BLaER1 treated with 17β-estradiol and CSF1 and Interleukin-3, amounts not matched to agents 10 nM and 100 nM (cell line): ENCODE data around the gene TMEM61.
A peak's percentile ranks its signal among the peaks of the same experiment; 100 is the strongest.

Experiments
- H3K27ac ChIP-seq, 11 experiments: shearing (Covaris generic); formaldehyde crosslinking; 2 replicates each; pipeline ENCODE4 v1.8.1; 2022
- H3K27me3 ChIP-seq, 11 experiments: shearing (Covaris generic); formaldehyde crosslinking; 2 replicates each; pipeline ENCODE4 v1.8.1; 2022
- H3K36me3 ChIP-seq, 11 experiments: shearing (Covaris generic); formaldehyde crosslinking; 2 replicates each; pipeline ENCODE4 v1.8.1; 2022
- H3K4me1 ChIP-seq, 10 experiments: shearing (Covaris generic); formaldehyde crosslinking; 2 replicates each; pipeline ENCODE4 v1.8.1; 2022
- H3K4me2 ChIP-seq, 11 experiments: shearing (Covaris generic); formaldehyde crosslinking; 2 replicates each; pipeline ENCODE4 v1.8.1; 2022
- H3K4me3 ChIP-seq, 10 experiments: shearing (Covaris generic); formaldehyde crosslinking; 2 replicates each; pipeline ENCODE4 v1.8.1; 2022
- H3K9ac ChIP-seq, 11 experiments: shearing (Covaris generic); formaldehyde crosslinking; 2 replicates each; pipeline ENCODE4 v1.8.1; 2022
- H3K9me3 ChIP-seq, 11 experiments: shearing (Covaris generic); formaldehyde crosslinking; replicated peaks in 1 of 11; 2 replicates each; pipeline ENCODE4 v1.8.1; 2022
- H4K20me1 ChIP-seq, 11 experiments: shearing (Covaris generic); formaldehyde crosslinking; 2 replicates each; pipeline ENCODE4 v1.8.1; 2022
- Cebpa-rat ChIP-seq, 11 experiments: shearing (Covaris generic); IDR thresholded peaks; 2 replicates each; pipeline ENCODE4 v1.8.1; 2022

The TMEM61 gene

DNA sequence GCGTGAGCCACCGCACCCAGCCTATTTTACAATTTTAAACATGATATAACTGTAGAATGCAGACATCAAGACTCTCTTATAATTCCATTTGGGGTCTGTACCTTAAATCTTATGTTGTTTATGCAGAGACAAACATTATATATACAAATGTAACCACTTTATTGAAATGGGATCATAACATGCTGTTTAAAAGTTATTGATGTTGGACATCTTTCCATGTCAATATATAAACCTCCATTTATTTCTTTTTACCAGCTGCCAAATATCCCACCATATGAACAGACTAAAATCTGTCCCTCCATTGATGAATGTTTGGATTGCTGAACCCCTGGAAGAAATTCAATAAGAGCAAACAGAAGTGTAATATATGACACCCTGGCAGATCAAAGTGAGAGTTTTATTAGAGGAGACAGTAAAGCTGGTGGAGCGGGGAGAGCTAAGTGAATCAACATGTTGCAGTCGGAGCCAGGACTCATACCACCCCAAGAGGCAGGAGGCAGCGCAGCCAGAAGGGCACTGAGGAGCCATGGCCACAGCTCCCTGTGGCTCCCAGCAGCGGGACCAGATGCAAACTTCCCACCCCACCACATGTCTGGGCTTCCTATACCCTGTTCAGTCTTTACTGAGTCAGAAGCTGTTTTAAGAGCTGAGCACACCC lies 54.2 kb downstream of the TMEM61 start:
- Histone ChIP-seq H4K20me1 (no peaks in the 10 kb centered on the region; a peak in 1 of 22 replicates), H3K27me3 (peaks cover 0 to 6% (median 0%) of the 10 kb centered on the region in 11 experiments; a peak in 2 of 22 replicates), H3K9me3 (peaks cover 0 to 8% (median 0%) of the 10 kb centered on the region in 11 experiments; a peak in 1 of 22 replicates), H3K9ac (no peak overlapping the region), H3K36me3 (no peaks in the 10 kb centered on the region), H3K4me3 (no peak overlapping the region), H3K27ac (no peak overlapping the region), H3K4me1 (0 out of 20 replicates have a peak, but pooled peaks cover 0 to 3% (median 0%) of the 10 kb centered on the region in 10 experiments), H3K4me2 (no peak overlapping the region)
- no peak for TF ChIP-seq Cebpa-rat (IDR thresholded peaks at IDR 0.05)

DNA sequence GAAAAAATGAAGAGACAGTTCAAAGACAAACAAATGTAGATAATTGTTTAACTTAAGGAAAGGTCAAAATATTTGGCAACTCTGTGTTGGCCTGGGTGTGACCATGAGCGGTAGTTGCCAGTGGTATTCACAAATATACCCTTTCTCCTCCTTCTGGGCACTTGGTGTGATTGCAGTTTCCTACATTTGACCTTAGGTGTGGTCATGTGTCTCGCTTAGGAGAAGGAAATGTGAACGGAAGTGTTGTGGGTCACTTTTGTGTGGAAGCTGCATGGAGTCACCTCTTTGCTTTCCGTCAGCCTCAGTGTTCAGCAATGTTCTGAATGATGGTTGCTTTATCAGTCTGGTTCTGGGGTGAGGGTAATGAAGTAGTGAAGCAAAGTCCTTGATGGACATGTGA lies 55.5 kb downstream of the TMEM61 start:
- Histone ChIP-seq H3K4me1 (peaks cover 0 to 4% (median 1%) of the 10 kb centered on the region in 10 experiments; a peak in 7 of 20 replicates), H3K9me3 (peaks cover 0 to 8% (median 0%) of the 10 kb centered on the region in 11 experiments; a peak in 1 of 22 replicates), H3K4me2 (no peak overlapping the region)

DNA sequence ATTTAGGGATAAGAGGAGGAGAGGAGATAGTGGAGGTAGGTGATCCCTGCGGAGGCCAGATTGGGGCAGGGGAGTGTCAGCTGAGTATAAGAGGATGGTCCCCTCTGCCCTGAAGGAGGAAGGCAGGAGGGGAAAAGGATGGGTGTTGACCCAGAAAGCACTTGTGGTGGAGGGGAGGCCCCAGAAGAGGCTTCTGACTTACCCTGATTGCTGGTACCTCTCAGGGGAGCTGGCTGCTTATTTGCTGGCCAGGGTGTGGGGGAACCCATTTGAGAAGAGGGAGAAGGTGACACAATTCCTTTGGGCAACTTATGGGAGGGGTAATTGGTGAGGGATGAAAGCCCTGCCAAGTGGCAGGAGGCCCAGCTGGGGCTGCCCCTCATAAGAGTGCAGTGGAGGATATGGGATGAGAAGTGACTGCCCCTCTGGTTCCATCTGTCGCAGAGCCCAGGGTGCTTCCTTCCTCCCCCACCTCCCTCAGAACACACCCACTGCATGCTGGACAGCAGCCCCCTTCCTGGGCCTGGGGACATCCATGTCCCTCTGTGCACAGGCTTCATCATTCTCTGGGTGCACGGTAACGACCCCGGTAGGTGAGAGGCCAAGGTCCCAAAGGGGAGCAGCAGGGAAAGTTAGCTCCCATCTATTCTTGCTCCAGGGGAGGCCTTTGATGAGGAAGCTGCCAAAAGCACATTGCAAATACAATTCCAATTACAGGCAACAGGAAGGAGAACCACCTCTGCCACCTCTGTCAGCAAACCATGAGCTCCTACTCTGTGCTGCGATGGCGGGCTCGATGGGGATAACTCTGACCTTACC lies 57.5 kb downstream of the TMEM61 start:
- Histone ChIP-seq H3K4me1 (peaks cover 0 to 11% (median 1%) of the 10 kb centered on the region in 10 experiments; a peak in 7 of 20 replicates), H3K4me2 (no peak overlapping the region), H3K36me3 (no peaks in the 10 kb centered on the region), H3K9ac (no peak overlapping the region), H3K4me3 (no peak overlapping the region), H3K9me3 (peaks cover 0 to 4% (median 0%) of the 10 kb centered on the region in 11 experiments; a peak in 1 of 22 replicates), H3K27me3 (peaks cover 0 to 14% (median 0%) of the 10 kb centered on the region in 11 experiments; a peak in 4 of 22 replicates), H4K20me1 (no peaks in the 10 kb centered on the region; a peak in 1 of 22 replicates), H3K27ac (no peak overlapping the region)
- TF ChIP-seq Cebpa-rat (IDR thresholded peaks at IDR 0.05): no peak

More for the DNA sequence above, 55.5 kb downstream of the TMEM61 start:
- H3K27ac ChIP-seq: no peak overlapping the region
- H3K27me3 ChIP-seq: peaks cover 0 to 14% (median 0%) of the 10 kb centered on the region in 11 experiments; a peak in 4 of 22 replicates
- H3K4me3 ChIP-seq: no peak overlapping the region
- H3K9ac ChIP-seq: no peak overlapping the region
- no peaks in the 10 kb centered on the region for H3K36me3 ChIP-seq
- H4K20me1 ChIP-seq: no peaks in the 10 kb centered on the region; a peak in 1 of 22 replicates
- no peak for TF ChIP-seq Cebpa-rat (IDR thresholded peaks at IDR 0.05)

DNA sequence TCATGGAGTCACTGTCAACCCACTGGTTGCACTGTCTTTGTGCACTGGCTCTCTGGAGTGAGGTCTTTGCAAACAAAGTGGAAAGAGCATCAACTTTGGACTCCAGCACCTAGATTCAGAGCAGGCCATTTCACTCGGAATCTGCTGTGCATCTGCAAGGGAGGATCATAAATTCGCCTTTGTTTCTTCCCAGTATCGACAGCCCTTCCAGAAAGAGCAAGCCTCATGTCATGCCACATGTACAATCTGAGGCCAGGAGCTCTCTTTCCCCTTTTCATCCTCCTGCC lies 58.1 kb downstream of the TMEM61 start:
- peaks cover 0 to 11% (median 1%) of the 10 kb centered on the region in 10 experiments; a peak in 7 of 20 replicates for H3K4me1 ChIP-seq
- H3K4me2 ChIP-seq: no peak overlapping the region

GRCh38 chr1:55038974-55039341 lies 58.5 kb downstream of the TMEM61 start:
- H3K9me3 ChIP-seq: no peaks in the 10 kb centered on the region
- H3K27ac ChIP-seq: no peak overlapping the region
- peaks cover 0 to 11% (median 1%) of the 10 kb centered on the region in 10 experiments; a peak in 7 of 20 replicates for H3K4me1 ChIP-seq
- TF ChIP-seq Cebpa-rat (IDR thresholded peaks at IDR 0.05): no peak
- no peak overlapping the region for H3K9ac ChIP-seq
- no peaks in the 10 kb centered on the region; a peak in 1 of 22 replicates for H4K20me1 ChIP-seq
- no peak overlapping the region for H3K4me3 ChIP-seq
- H3K4me2 ChIP-seq: no peak overlapping the region
- peaks cover 0 to 14% (median 0%) of the 10 kb centered on the region in 11 experiments; a peak in 4 of 22 replicates for H3K27me3 ChIP-seq
- H3K36me3 ChIP-seq: no peaks in the 10 kb centered on the region

More for the DNA sequence above, 58.1 kb downstream of the TMEM61 start:
- no peaks in the 10 kb centered on the region; a peak in 1 of 22 replicates for H4K20me1 ChIP-seq
- H3K9me3 ChIP-seq: no peaks in the 10 kb centered on the region
- no peak overlapping the region for H3K9ac ChIP-seq
- peaks cover 0 to 14% (median 0%) of the 10 kb centered on the region in 11 experiments; a peak in 4 of 22 replicates for H3K27me3 ChIP-seq
- no peak overlapping the region for H3K4me3 ChIP-seq
- H3K27ac ChIP-seq: no peak overlapping the region
- H3K36me3 ChIP-seq: no peaks in the 10 kb centered on the region
- TF ChIP-seq Cebpa-rat (IDR thresholded peaks at IDR 0.05): no peak

GRCh38 chr1:55039342-55040082 lies 59.1 kb downstream of the TMEM61 start, which contains the start of gene PCSK9:
Gene PCSK9, plus strand, starts transcription at chr1:55039548. Its CDS starts 290 bp downstream, at chr1:55039838.
- no peaks in the 10 kb centered on the region for H3K9me3 ChIP-seq
- peaks cover 0 to 11% (median 1%) of the 10 kb centered on the region in 10 experiments; a peak in 7 of 20 replicates for H3K4me1 ChIP-seq
- no peak within 1 kb of the TSS for H3K9ac ChIP-seq
- no peaks in the 10 kb centered on the region for H3K36me3 ChIP-seq
- TF ChIP-seq Cebpa-rat (IDR thresholded peaks at IDR 0.05): no peak
- no peak within 1 kb of the TSS for H3K27ac ChIP-seq
- no peak within 1 kb of the TSS for H3K4me2 ChIP-seq
- peaks cover 0 to 14% (median 0%) of the 10 kb centered on the region in 11 experiments; a peak in 4 of 22 replicates for H3K27me3 ChIP-seq
- no peak within 1 kb of the TSS for H3K4me3 ChIP-seq
- H4K20me1 ChIP-seq: no peaks in the 10 kb centered on the region; a peak in 1 of 22 replicates

DNA sequence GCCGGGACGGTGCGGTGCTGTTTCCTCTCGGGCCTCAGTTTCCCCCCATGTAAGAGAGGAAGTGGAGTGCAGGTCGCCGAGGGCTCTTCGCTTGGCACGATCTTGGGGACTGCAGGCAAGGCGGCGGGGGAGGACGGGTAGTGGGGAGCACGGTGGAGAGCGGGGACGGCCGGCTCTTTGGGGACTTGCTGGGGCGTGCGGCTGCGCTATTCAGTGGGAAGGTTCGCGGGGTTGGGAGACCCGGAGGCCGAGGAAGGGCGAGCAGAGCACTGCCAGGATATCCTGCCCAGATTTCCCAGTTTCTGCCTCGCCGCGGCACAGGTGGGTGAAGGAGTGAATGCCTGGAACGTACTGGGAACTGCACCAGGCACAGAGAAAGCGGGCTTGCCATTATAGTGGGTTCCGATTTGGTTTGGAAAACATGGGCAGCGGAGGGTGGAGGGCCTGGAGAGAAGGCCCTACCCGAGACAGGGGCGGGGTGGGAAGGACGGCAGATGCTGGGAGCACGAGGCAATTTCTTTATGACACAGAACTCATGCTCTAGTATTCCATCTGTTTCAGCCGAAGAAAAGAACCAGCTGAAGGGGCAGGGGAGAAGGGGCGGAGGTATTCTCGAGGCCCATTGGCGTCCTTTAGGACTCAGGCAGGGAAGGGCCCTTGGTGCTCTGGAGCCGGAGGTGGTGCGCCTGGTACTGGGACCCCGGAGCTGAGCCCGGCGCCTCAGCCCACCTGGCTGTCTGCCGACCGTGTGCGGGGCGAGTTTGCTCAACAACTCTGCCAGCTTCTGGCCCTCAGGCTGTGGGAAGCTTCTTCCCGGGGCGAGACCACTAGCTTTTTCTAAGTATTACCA lies 59.9 kb downstream of the TMEM61 start:
- Histone ChIP-seq H3K4me1 (peaks cover 0 to 11% (median 1%) of the 10 kb centered on the region in 10 experiments; a peak in 7 of 20 replicates), H3K9ac (no peak overlapping the region), H3K27ac (no peak overlapping the region), H3K9me3 (no peaks in the 10 kb centered on the region), H3K36me3 (no peaks in the 10 kb centered on the region), H3K4me3 (no peak overlapping the region), H3K27me3 (peaks cover 0 to 14% (median 0%) of the 10 kb centered on the region in 11 experiments; a peak in 4 of 22 replicates), H3K4me2 (peak overlapping the region in 4 of 11 experiments; percentile 7 to 50 (median 29); a peak in 5 of 22 replicates), H4K20me1 (no peaks in the 10 kb centered on the region; a peak in 1 of 22 replicates)
- no peak for TF ChIP-seq Cebpa-rat (IDR thresholded peaks at IDR 0.05)
